ENCODE data around the gene MIP.
"Not testable (repeated sequence)": the region's sequence is repeated elsewhere in the genome, so short reads cannot be mapped to it uniquely, and the experiment has no call there.

MIP gene

DNA sequence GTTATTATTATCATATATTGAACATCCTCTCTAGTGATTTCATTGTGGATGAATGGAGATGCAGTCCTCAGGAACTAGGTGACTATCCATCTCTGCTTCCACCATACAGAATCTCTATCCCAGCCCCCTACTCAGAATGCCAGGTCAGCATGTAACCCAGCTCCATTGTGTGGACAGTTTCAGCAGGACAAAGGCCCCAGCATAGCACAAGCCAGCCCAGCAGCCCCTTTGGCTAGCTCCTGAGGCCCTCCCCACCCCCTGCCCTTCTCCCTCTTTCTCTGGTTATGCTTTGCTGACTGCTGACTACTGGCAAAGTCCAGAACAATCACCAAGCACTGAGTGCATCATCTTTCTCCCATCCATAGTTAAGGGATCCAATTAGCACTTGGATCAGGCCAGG lies 8.1 kb upstream of the MIP start:
- DNase-seq = no peak

DNA sequence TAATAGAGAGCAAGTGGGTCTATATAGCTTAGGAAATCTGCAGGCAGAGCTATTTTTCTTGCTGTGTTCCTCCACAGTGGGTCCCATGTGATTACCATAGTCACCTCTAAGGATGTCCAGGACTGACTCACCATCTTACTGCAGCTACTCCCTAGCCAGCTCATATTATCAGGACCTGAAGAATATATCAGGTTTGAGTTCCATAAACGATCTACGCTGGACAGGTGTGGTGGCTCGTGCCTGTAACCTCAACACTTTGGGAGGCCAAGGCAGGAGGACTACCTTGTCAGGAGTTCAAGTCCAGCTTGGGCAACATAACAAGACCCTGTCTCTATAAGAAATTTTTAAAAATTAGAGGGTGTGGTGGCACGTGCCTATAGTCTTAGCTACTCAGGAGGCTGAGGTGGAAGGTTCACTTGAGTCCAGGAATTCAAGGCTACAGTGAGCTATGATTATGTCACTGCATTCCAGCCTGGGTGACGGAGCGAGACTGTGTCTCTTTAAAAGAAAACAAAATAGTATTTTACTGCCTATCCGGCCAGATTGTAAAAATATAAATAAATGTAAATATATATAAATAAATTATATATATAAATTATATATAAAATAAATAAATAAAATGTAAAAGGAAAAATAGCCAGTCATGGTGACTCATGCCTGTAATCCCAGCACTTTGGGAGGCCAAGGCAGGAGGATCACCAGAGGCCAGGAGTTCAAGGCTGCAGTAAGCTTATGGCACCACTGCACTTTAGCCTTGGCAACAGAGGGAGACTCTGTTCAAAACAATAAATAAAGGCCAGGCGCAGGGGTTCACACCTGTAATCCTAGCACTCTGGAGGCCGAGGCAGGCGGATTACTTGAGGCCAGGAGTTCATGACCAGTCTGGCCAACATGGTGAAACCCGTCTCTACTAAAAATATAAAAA lies 7.0 kb upstream of the MIP start:
- no peak for DNase-seq

DNA sequence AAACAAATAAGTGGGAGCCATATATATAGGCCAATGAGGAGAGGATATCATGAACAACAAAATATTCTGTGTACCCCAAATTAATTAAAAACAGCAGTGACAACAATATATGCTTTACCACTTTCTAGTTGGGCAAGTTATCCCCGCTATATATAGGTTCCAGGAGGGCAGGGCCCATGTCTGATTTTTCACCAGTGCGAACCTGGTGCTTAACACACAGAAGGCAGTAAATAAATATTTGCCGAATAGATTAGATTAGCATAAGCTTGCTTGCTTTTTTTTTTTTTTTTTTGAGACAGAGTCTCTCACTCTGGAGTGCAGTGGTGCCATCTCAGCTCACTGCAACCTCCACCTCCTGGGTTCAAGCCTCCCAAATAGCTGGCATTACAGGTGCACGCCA lies 3.4 kb upstream of the MIP start:
- DNase-seq = no peak

DNA sequence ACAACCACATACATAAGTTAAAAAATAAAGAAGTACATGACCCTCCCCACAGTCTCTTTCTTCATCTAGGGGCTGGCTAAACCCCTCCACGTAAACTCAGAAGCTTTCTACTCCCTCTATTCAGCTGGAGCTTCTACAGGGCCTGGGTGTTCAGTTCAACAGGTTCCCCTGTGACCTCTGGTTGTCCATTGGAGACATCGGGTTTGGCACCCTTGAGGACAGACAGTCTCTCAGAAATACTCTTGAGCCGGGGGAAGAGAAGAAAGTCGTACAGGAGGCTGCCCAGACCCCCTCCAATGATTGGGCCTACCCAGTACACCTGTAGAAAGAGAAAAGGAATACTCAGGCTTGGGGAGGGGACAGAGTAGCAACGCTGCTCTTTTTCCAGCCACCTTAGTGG lies 3.3 kb downstream of the MIP start:
- DNase-seq = no peak

DNA sequence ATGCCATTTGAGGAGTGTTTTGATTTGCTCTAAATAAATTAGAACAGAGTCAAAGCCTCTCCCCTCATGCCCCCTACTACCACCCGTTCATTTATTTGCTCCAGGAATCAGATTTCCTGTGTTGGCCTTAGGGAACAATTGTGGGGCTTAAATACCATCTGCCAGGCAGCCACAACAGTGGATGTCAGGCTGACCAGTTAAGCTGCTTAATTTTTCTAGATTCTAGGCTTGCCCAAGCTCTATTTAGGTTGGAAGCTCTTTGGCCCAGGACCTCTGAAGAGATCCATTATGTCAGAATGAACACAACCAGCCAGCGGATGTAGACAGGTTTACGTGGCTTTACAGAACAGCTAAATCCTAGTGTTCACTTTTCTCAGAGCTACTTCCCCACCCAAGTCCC lies 4.2 kb downstream of the MIP start:
- no peak for DNase-seq

DNA sequence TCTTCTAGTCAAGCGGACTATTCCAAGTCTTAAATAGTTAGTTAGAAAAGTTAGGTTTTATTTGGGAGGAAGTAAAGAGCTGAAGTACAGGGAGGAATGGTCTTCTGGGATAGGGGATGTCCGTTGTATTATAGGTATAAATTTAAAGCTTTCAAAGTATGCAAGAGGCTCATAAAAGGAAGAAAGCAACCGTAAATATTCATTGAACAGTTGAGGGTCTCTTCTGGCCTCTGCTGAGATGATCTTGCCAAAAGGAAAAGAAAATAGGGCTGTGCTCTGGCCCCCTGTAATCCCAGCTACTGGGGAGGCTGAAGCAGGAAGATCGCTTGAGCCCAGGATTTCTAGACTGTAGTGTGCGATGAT lies 4.9 kb downstream of the MIP start:
- no peak for DNase-seq

DNA sequence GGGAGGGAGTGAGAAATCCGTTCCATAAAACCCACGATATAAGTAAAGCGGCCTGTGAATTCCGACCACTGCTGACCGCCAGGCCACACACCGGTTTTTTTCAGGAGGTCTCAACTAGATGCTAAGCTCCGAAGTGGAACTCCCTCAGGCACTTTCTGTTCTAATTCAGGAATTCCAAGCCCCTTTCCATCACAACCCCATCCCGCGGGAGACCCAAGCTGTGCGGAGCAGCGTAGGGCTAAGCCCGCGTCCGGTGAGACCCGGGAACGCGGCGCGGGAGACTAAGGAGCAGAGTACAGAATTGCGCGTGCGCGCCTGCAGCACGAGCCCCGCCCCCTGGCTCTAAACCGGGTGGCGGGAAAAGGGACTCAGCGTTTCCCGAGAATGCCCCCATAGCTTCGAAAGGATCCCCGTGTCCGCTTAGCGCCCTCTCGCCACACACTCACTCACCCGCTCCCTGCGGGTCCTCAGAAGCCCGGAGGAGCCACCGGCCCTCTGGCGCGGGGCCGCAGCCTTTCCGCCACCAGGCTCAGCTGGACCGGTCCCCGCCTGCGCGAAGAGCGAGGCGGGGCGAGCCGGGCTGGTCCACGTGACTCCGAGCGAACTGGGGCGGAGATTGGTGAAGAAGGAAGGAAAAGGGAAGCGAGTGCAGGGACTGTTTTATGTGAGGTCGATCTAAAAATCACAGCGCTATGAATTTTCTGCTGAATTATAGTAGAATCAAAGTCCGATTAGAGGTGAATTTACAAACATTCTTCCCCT lies 5.4 kb downstream of the MIP start, which contains the start of gene TIMELESS:
Gene TIMELESS, minus strand, starts transcription at position 567 of the 762 bp plus-strand sequence. CDS start 15,256 bp downstream, outside the sequence.
- peak; percentile 79 for DNase-seq

DNA sequence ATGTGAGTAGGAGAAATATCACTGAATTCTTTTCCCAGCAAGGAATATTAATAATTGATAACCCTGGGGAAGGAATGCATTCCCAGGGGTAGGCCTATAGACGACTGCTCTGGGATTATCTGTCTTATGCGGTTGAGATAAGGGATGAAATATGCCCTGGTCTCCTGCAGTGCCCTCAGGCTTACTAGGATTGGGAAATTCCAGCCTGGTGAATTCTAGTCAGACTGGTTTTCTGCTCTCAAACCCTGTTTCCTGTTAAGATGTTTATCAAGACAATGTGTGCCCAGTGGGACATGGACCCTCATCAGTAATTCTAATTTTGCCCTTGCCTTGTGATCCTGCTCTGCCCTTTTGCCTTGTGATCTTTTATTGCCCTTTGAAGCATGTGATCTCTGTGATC lies 11.2 kb downstream of the MIP start:
- not testable (repeated sequence) for DNase-seq

DNA sequence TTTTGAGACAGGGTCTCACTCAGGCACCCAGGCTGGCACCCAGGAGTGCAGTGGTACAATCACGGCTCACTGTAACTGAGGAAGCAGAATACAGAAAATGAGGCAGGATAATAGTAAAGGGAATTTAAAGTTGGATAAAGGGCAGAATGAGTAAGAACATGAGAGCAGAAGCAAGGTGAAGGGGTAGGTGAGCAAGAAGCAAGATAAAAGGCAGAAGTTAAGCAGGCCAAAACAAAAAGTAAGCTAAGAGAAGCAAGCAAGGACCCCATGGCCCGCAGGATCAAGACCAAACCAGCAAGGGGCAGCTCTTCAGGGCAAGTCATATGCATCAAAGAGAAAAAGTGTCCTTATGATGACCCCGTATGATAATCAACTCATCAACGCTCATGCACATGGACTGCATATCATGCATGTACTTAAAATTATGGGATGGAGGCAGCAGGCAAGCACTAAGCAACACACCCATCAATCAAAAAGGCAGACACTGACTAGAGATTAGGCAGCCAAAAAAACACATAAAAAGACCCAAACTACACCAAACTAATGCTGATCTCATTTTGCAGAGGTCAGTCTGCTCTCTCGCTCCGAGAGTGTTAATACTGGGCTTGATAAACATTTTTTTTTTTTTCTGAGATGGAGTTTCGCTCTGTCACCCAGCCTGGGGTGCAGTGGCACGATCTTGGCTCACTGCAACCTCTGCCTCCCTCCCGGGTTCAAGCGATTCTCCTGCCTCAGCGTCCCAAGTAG lies 16.9 kb downstream of the MIP start:
- no peak for DNase-seq

DNA sequence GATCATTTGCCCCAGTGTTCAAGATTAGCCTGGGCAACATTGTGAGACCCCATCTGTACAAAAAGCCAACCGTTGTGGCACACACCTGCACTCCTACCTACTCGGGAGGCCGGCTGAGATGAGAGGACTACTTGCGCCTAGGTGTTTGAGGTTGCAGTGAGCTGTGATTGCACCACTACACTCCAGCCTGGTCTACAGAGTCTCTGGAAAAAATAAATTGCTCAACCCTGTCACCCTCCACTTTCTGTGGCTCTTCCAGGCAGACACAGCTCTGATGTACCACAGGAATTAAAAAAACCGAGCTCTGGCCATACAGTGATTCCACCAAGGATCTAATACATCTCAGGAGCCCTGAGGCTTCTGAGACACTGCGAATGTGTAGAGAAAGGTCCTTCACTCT lies 19.6 kb downstream of the MIP start:
- DNase-seq = no peak

DNA sequence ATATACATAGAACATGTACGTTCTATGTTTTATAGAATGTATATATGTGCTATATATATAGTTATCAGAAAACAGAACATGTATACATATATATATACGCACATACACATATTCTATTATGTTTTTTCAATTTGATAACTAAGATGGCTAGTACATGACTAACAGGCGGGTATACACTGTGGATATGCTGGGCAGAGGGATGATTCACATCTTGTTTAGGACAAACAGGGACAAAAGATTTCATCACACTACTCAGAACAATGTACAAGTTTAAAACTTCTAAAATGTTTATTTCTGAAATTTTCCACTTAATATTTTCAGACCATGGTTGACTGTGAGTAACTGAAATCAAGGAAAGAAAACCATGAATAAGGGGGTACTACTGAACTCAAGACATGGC lies 22.6 kb downstream of the MIP start:
- DNase-seq = no peak

DNA sequence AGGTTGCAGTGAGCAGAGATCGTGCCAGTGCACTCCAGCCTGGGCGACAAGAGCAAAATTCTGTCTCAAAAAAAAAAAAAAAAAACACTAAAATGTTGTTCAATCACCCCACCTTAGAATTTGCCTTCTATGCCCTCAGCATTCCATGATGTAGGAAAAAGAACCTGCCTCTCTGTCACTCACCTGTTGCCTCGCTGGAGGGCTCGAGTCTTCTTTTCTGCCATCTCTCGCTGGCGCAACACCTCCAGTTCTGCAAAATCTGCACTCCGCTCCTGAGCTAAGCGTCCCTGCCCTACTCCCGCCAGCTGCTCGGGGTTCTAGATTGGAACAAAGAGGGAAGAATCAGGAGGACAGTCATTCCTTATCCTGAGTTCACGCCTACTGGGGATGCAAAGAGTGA lies 23.2 kb downstream of the MIP start:
- DNase-seq = no peak

DNA sequence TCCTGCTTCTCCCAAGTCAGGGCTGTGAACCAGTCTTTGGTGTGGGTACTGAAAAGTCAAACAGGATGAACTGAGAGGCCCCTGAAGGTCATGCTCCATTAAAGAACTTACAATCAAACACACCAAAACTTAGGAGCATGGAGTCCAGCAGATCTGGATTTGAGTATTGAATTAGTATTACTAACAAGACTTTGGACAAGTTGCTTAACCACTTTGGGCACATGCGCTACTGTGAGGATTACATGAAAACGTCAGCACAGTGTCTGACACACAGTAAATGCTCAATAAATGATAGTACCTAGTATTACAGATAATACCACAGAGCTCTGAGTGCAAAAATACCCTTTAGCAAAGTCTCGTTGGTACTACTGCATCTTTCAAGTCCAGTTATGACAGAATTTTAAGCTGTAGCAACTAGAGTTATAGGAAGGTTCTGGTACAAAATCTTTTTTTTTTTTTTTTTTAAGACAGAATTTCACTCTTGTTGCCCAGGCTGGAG lies 28.5 kb downstream of the MIP start:
- no peak for DNase-seq

DNA sequence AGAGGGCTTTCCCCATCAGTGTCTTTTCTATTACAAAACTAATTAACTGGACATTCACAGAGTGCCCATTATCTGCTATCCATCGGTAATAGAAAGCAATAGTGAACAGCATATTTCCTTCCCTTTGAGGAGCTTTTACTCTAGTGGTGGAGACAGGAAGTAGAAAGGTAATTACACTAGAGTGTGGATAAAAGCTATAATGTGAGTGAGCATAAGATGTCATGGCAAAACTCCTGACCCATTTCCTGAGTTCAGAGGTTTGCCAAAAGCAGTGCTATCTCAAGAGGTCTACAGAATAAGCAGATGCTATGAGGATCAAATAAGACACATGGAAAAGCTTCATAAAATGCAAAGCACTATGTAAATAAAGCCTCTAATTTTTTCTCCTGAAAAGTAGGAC lies 29.3 kb downstream of the MIP start:
- no peak for DNase-seq

DNA sequence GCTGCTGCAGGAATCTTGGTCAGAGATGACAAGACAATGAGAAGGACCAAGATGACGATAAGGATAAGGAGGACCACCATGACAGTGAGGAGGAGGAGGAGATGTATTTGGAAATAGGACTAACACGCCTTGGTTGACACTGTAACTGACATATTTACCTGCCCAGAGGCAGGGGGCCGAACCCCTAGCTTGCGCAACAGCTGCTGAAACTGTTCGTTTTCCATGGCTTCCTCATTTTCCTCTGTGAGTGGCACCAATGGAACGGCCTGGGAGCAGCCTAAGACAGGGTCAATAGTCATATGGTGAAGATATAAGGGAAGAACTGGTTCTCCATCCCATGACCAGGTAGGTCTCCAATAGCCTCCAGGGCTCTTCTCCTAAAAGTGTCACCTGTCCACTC lies 34.0 kb downstream of the MIP start:
- DNase-seq = no peak

DNA sequence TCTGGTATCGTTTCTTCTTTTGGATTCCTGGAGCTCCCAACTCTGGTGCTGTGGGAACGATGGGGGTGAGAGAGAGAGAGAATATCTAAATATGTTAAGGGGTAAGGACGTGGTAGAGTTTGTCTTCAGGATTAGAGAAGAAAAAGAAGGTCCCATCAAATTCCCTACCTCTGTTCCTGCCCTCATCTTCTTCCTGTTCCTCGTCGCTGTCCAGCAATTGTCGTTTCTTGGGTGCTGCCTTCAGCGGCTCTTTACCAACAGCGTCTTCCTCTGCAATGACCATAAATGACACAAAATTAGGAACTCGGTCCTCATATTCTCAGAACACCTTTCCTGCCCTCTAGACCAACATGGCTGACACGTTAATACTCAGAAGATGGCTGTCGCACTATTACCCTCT lies 36.7 kb downstream of the MIP start:
- DNase-seq = no peak

DNA sequence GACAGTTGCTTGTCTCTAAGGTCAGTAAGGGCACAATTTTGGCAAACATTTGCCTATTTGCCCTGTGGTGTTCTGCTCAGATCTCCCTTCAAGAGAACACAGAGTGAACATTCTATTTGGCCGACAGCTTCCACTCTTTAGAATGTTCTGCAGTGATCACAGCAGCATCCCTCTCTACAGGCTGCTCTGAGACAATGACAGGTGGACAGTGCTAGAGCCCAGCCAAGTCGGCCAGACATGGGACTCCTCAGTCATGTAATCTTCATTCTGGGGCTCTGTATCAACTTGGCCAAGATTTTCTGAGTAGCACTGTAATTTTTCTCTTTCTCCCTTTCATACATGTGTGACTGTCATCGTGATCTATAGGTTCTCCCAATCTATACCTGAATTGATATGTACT lies 40.1 kb downstream of the MIP start:
- DNase-seq = no peak

DNA sequence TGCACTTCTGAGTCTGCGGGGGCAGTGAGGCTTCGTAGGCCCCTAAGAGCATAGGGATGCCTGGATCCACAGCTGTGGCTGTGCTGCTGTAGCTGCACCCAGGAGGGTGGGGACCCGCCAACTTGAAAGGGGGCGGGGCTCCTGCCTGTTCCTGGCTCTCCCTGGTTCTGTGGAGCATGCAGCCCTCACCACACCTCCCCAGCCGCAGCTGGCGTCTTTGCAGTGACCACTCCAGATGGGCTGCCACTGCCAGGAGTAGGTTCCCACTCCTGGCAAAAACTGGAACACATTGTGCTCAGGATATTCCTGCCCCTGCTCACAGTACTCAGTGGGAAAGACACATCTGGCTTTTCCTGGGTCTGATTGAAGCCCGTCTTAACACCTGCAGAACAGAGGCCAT lies 41.1 kb downstream of the MIP start:
- DNase-seq = no peak

DNA sequence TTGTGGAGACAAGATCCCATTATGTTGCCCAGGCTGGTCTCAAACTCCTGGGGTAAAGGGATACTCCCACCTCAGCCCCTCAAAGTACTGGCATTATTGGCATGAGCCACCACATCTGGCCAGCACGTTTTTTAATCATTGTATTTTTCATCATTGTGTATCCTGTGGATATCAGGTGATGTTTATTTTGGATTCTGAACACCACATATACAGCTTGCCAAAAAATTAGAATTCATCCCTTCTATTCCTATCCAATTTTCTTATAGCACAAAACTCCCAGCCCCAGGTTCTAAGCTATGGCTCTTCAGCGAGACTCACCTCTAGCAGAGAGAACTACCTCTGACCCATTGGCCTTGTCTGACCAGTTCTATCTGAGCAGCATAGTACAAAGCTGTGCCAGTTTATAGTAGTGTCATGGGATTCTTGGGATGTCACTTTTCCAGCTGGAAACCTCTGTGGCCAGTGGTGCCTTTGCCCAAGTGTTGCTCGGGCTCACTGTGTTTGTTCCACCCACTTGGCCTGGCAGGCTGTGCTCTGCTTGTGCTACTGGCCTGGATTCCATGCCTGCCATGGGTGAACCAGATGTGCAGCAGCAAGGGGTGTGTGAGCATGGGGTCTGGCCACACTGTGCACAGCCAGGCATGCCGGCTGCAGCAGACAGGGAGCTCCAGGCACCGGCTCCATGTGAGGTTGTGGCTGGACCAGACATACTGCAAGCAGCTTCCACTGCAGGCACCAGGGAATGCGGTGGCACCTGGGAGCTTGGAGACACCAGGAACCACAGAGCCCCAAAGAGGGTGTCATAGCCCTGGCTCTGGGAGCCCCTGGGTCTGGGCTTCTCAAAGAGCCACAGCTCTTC lies 42.4 kb downstream of the MIP start:
- DNase-seq = no peak

DNA sequence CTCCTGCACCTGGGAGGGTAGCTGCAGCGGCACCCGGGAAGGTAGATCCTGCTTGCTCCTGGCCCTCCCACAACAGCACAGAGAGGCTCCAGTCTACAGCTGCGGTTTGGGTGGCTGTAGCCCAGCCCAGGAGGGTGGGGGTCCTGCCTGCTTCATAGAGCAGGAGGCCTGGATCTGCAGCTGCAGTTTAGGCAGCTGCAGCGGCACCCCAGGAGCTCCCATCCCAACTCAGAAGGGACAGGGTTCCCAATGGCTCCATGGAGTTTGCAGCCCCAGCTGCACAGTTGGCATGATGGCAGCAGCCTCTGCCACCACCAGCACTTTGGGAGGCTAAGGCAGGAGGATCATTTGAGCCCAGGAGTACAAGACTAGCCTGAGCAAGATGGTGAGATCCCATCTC lies 43.7 kb downstream of the MIP start:
- no peak for DNase-seq

DNA sequence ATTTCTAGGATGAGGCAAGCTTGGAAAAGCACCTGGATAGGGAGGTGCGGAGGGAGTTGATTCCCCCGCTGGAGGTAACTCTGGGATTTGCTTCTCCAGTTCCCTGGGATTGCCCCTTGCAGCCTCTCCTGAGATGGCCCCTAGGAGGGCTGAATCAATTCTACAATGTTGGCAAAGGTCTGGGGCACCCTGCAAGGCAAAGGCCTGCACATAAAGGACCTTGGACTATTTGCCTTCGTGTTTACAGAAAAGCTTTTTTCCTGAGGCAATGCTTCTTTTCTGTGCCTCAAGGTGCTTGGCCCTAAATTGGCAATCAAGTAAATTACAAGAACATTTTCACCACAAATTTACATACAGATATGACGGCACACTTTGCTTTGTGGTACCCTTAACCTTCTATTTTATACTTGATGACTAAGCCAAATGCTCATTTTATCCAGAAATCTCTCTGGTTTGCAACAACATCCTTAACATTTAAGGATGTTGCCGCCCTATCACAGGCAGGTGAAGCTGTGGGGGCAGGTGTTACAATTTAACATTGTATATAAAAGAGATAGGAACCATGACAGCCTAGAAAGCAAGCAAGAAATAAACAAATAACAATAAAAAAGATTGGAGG lies 45.5 kb downstream of the MIP start:
- no peak for DNase-seq

DNA sequence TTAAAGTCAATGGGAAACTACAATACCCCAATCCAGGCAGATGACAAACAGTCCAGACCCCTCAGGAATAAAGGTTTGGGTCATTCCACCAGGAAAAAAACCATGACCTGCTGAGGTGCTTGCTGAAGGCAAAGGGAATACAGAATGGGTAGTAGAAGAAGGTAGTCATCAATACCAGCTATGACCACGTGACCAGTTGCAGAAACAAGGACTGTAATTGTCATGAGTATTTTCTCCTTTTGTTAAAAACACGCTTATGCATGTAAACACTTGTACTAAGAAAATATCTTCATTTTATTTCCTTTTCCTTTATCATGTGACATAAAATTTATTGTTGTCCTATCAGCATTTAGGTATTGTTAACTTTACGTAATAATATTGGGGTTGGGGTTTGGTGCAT lies 50.2 kb downstream of the MIP start:
- DNase-seq = not testable (repeated sequence)
